ENCODE data around the gene NBPF11.
"Not testable (repeated sequence)": the region's sequence is repeated elsewhere in the genome, so short reads cannot be mapped to it uniquely, and the experiment has no call there.

NBPF11 gene

GRCh38 chr1:148151911-148152656, at the start of gene NBPF11:
NBPF11 (minus strand) TSS chr1:148152281; CDS start chr1:148127003, 25,278 bp downstream.
- FAIRE-seq = not testable (repeated sequence)

GRCh38 chr1:148197396-148197795, 45.3 kb upstream of the NBPF11 start:
- FAIRE-seq = not testable (repeated sequence)

GRCh38 chr1:148196949-148197348, 44.9 kb upstream of the NBPF11 start:
- FAIRE-seq = not testable (repeated sequence)

GRCh38 chr1:148195115-148195514, 43.0 kb upstream of the NBPF11 start:
- not testable (repeated sequence) for FAIRE-seq

- FAIRE-seq = not testable (repeated sequence)
Measured at GRCh38 chr1:148188768-148189167, 36.7 kb upstream of the NBPF11 start.

GRCh38 chr1:148178682-148179081, 26.6 kb upstream of the NBPF11 start:
- FAIRE-seq = not testable (repeated sequence)

GRCh38 chr1:148175414-148175813, 23.3 kb upstream of the NBPF11 start:
- not testable (repeated sequence) for FAIRE-seq

- not testable (repeated sequence) for FAIRE-seq
Measured at GRCh38 chr1:148171995-148172394, 19.9 kb upstream of the NBPF11 start.

- no peak for FAIRE-seq
Measured at GRCh38 chr1:148166558-148167492, 14.7 kb upstream of the NBPF11 start.

- FAIRE-seq = no peak
Measured at GRCh38 chr1:148162363-148162762, 10.3 kb upstream of the NBPF11 start.

- no peak for FAIRE-seq
Measured at GRCh38 chr1:148161053-148161901, 9.2 kb upstream of the NBPF11 start.

GRCh38 chr1:148160343-148161052, 8.4 kb upstream of the NBPF11 start:
- FAIRE-seq = no peak

GRCh38 chr1:148160048-148160342, 7.9 kb upstream of the NBPF11 start:
- no peak for FAIRE-seq

GRCh38 chr1:148158341-148159003, 6.4 kb upstream of the NBPF11 start:
- FAIRE-seq = no peak

- not testable (repeated sequence) for FAIRE-seq
Measured at GRCh38 chr1:148157803-148158202, 5.7 kb upstream of the NBPF11 start.

GRCh38 chr1:148155494-148156275, 3.6 kb upstream of the NBPF11 start:
- not testable (repeated sequence) for FAIRE-seq

- FAIRE-seq = not testable (repeated sequence)
Measured at GRCh38 chr1:148152795-148153194, 714 bp upstream of the NBPF11 start.

GRCh38 chr1:148151371-148151819, 686 bp downstream of the NBPF11 start:
- FAIRE-seq = not testable (repeated sequence)

GRCh38 chr1:148150945-148151344, 1.1 kb downstream of the NBPF11 start:
- not testable (repeated sequence) for FAIRE-seq

GRCh38 chr1:148150014-148150413, 2.1 kb downstream of the NBPF11 start:
- not testable (repeated sequence) for FAIRE-seq

All from TTC549 (cell line).